ENCODE results near the gene PAMR1.

DNA sequence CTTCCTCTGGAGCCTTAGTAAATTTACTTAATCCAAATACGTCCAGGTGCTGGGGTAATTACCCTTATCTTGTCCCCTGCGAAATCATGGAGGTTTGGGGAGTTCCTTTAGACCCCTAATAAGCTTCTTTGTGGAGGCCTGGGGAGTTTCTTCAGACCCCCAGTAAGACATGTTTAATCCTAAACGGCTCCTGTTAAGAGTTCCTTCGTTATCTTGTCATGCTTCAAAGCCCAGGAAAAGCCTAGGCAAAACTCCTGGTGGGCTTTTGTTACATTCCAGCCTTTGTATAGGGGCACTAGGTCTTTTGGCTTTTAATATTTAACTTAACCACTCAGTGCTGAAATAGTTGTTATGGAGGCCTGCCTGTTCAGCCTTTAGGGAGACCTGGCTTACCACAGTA lies 18.1 kb upstream of the PAMR1 start:
- TF ChIP-seq CTCF (IDR thresholded peaks at IDR 0.05) (no peak), EP300 (IDR thresholded peaks at IDR 0.05) (no peak)

Measured in ovary (tissue), 3 donors.